Natural killer cell (primary cell): ENCODE results near the gene USP4. TPM values are rescaled to one million over a fixed set of nuclear protein-coding genes. Genes with fewer than 3 reads are reported as not detected.
A peak's percentile ranks its signal among the peaks of the same experiment; 100 is the strongest.

ENCODE experiments used
- ATAC-seq, 3 donors: fragments of 150-1000 bp in 2 of 3; fragments of 200-7000 bp in 1 of 3; cut with Tn5 transposase; 1 replicate in 1 of 3; 2 replicates in 2 of 3; pipeline ENCODE4 v1.10.0; 2021; ENCODE audit warnings: mild to moderate bottlenecking in 2 of 3, moderate library complexity in 2 of 3
- DNase-seq, 2 donors: peaks; one replicate each; pipeline versions ENCODE4 v3.0.0 to v3.0.0-alpha.2; 2013 to 2021; ENCODE audit warnings: mixed read lengths in 1 of 2
- H3K27ac ChIP-seq: one replicate; pipeline ENCODE4 v1.5.1; 2013; ENCODE audit warnings: mild to moderate bottlenecking, low read length
- H3K27me3 ChIP-seq: one replicate; pipeline ENCODE4 v1.6.1; 2013; ENCODE audit warnings: low read length; ENCODE audit not compliant: control insufficient read depth, insufficient read depth
- H3K36me3 ChIP-seq: one replicate; pipeline ENCODE4 v1.6.1; 2013; ENCODE audit warnings: low read length; ENCODE audit not compliant: control insufficient read depth, insufficient read depth
- H3K4me1 ChIP-seq: one replicate; pipeline ENCODE4 v1.6.1; 2013; ENCODE audit warnings: low read length; ENCODE audit not compliant: control insufficient read depth, insufficient read depth
- H3K4me3 ChIP-seq: one replicate; pipeline ENCODE4 v1.5.1; 2013; ENCODE audit warnings: low read length
- H3K9me3 ChIP-seq: one replicate; pipeline ENCODE4 v1.6.1; 2013; ENCODE audit warnings: low read length; ENCODE audit not compliant: control insufficient read depth, insufficient read depth
- H3K27ac Mint-ChIP-seq, 2 donors: one replicate each; pipeline ENCODE4 v1.8.0; 2022; ENCODE audit warnings: mild to moderate bottlenecking in 2 of 2, mixed read lengths in 2 of 2, moderate library complexity in 1 of 2
- H3K27me3 Mint-ChIP-seq, 2 donors: one replicate each; pipeline ENCODE4 v1.8.0; 2022; ENCODE audit warnings: low read depth in 2 of 2, mixed read lengths in 2 of 2
- H3K36me3 Mint-ChIP-seq: one replicate; pipeline ENCODE4 v1.8.0; 2022; ENCODE audit warnings: mixed read lengths
- H3K4me1 Mint-ChIP-seq, 2 donors: one replicate each; pipeline ENCODE4 v1.8.0; 2022; ENCODE audit warnings: mixed read lengths in 2 of 2
- H3K4me3 Mint-ChIP-seq: one replicate; pipeline ENCODE4 v1.8.0; 2022; ENCODE audit warnings: mild to moderate bottlenecking, moderate library complexity, mixed read lengths
- H3K9me3 Mint-ChIP-seq, 2 donors: one replicate each; pipeline ENCODE4 v1.8.0; 2022; ENCODE audit warnings: mixed read lengths in 2 of 2
- CTCF ChIP-seq: fragments of 200-600 bp; IDR thresholded peaks from one replicate; pipeline ENCODE4 v1.8.0; 2022; ENCODE audit warnings: antibody characterized with exemption
- WGBS: methylation state at CpG from one replicate; pipeline ENCODE4 v1.1.7; 2013; ENCODE audit warnings: missing lambda C conversion rate; ENCODE audit not compliant: insufficient coverage; 5-methylcytosine and 5-hydroxymethylcytosine counted together
- intact Hi-C: fragments of 100-400 bp; cut with micrococcal nuclease; formaldehyde crosslinking; loops from one replicate; pipeline ENCODE4 v1.14.2; 2022
- total RNA-seq, 4 donors: library from RNA; stranded (reverse); fragments of 120-200 nt in 1 of 4; gene quantifications; one replicate each; pipeline versions ENCODE4 v1.2.3 to v1.2.4, GENCODE V29; 2013 to 2022

USP4 gene
- total RNA-seq, 3 donors from 2014 or later (not counting 1 experiment from before 2014, with no cell fraction given): 110 to 138 (median 135) TPM

- no peak for TF ChIP-seq CTCF
- 92% methylated on average over 1 of the region's 2 CpGs for WGBS
- DNase-seq (no peak), ATAC-seq (no peak)
- Mint-ChIP-seq H3K4me3 (no peak overlapping the region), H3K27me3 (no peaks in the 10 kb centered on the region), H3K9me3 (no peaks in the 10 kb centered on the region), H3K27ac (peak overlapping the region; percentile 42 to 43), H3K4me1 (no peaks in the 10 kb centered on the region), H3K36me3 (peaks cover 7% of the 10 kb centered on the region)
- H3K4me3 ChIP-seq: no peak overlapping the region
- peaks cover 77% of the 10 kb centered on the region for H3K36me3 ChIP-seq
- intact Hi-C loops: no loop called here
- H3K27ac ChIP-seq: no peak overlapping the region
- H3K4me1 ChIP-seq: no peaks in the 10 kb centered on the region
- no peaks in the 10 kb centered on the region for H3K27me3 ChIP-seq
- no peaks in the 10 kb centered on the region for H3K9me3 ChIP-seq
These were observed 43.0 kb downstream of the USP4 start for GRCh38 chr3:49296781-49297411.

- Histone ChIP-seq H3K9me3 (no peaks in the 10 kb centered on the region), H3K4me3 (no peak overlapping the region), H3K4me1 (no peaks in the 10 kb centered on the region), H3K27ac (no peak overlapping the region), H3K27me3 (no peaks in the 10 kb centered on the region), H3K36me3 (peaks cover 71% of the 10 kb centered on the region)
- H3K27ac Mint-ChIP-seq: peak overlapping the region; percentile 42 to 71
- no peaks in the 10 kb centered on the region for H3K4me1 Mint-ChIP-seq
- TF ChIP-seq CTCF: peak; percentile 69
- H3K36me3 Mint-ChIP-seq: peaks cover 7% of the 10 kb centered on the region
- intact Hi-C loops: loop anchor here (1.0 kb wide), 1 partner anchor 154 kb away; no protein-coding TSS in a partner anchor
- peak in 1 of 2 donors; percentile 69 for DNase-seq
- H3K4me3 Mint-ChIP-seq: no peak overlapping the region
- no peaks in the 10 kb centered on the region for H3K9me3 Mint-ChIP-seq
- 80% methylated on average over 5 of the region's 11 CpGs for WGBS
- ATAC-seq: peak; percentile 58 to 73 (median 63)
- no peaks in the 10 kb centered on the region for H3K27me3 Mint-ChIP-seq
These were observed 44.3 kb downstream of the USP4 start for GRCh38 chr3:49295489-49296058.

- ATAC-seq (no peak), DNase-seq (no peak)
- Mint-ChIP-seq H3K4me3 (no peak overlapping the region), H3K4me1 (no peaks in the 10 kb centered on the region), H3K27me3 (no peaks in the 10 kb centered on the region), H3K36me3 (peaks cover 7% of the 10 kb centered on the region), H3K27ac (no peak overlapping the region), H3K9me3 (no peaks in the 10 kb centered on the region)
- Histone ChIP-seq H3K4me3 (no peak overlapping the region), H3K36me3 (peaks cover 72% of the 10 kb centered on the region), H3K4me1 (no peaks in the 10 kb centered on the region), H3K27me3 (no peaks in the 10 kb centered on the region), H3K9me3 (no peaks in the 10 kb centered on the region), H3K27ac (no peak overlapping the region)
- 96% methylated on average over 8 of the region's 8 CpGs for WGBS
- intact Hi-C loops: no loop called here
- no peak for TF ChIP-seq CTCF
These were observed 45.5 kb downstream of the USP4 start for GRCh38 chr3:49294343-49294742.
